GM21360 (cell line): ENCODE results near the gene PAQR7.

ENCODE experiments used
- ATAC-seq: cut with Tn5 transposase; IDR thresholded peaks from one replicate; pipeline ENCODE4 v1.9.1; 2021; ENCODE audit warnings: mild to moderate bottlenecking, moderate library complexity; ENCODE audit not compliant: unreplicated experiment

Gene PAQR7

GRCh38 chr1:25819491-25820246, 55.8 kb downstream of the PAQR7 start, which contains the start of gene MTFR1L:
Gene MTFR1L, plus strand, starts transcription at chr1:25819954. Its CDS starts 3,151 bp downstream, at chr1:25823105.
- peak; percentile 77 for ATAC-seq

- ATAC-seq, result no peak
Observed at GRCh38 chr1:25818569-25818968, 56.9 kb downstream of the PAQR7 start.

GRCh38 chr1:25817840-25818501, 57.5 kb downstream of the PAQR7 start:
- no peak for ATAC-seq

- ATAC-seq, result no peak
Observed at GRCh38 chr1:25816112-25816718, 59.3 kb downstream of the PAQR7 start.

- ATAC-seq, result no peak
Observed at GRCh38 chr1:25815208-25816111, 60.0 kb downstream of the PAQR7 start.

GRCh38 chr1:25814549-25815087, 60.9 kb downstream of the PAQR7 start:
- no peak for ATAC-seq

GRCh38 chr1:25813734-25814471, 61.6 kb downstream of the PAQR7 start:
- ATAC-seq, result no peak

- ATAC-seq, result no peak
Observed at GRCh38 chr1:25813071-25813733, 62.3 kb downstream of the PAQR7 start.
